Measurements from ENCODE around the gene PLOD2. TPM values are rescaled to one million over a fixed set of nuclear protein-coding genes. Genes with fewer than 3 reads are reported as not detected.

Gene PLOD2
- total RNA-seq, 1 donor from 2014 or later, result 29.2 TPM

GRCh38 chr3:146078031-146078430, 83.0 kb downstream of the PLOD2 start:
- no peak overlapping the region for H3K9ac ChIP-seq
- H3K4me1 ChIP-seq, result no peaks in the 10 kb centered on the region
- no peaks in the 10 kb centered on the region for H3K9me3 ChIP-seq (ENCODE audit: low read depth)
- no peak overlapping the region for H3K4me2 ChIP-seq
- no peaks in the 10 kb centered on the region for H3K79me2 ChIP-seq (ENCODE audit: low read depth)
- no peaks in the 10 kb centered on the region for H3K27me3 Mint-ChIP-seq (ENCODE audit: insufficient read depth, low read depth)
- no peaks in the 10 kb centered on the region for H3K9me3 Mint-ChIP-seq
- DNase-seq (ENCODE audit: low spot score), result no peak
- no peak overlapping the region for H3K4me3 ChIP-seq
- no peak overlapping the region for H2AFZ ChIP-seq (replicated peaks)
- H3K27me3 ChIP-seq, result no peaks in the 10 kb centered on the region
- H3K4me1 Mint-ChIP-seq, result no peaks in the 10 kb centered on the region
- no peaks in the 10 kb centered on the region for H3K36me3 ChIP-seq
- no peaks in the 10 kb centered on the region for H4K20me1 ChIP-seq (ENCODE audit: low read depth)
- no peak overlapping the region for H3K27ac ChIP-seq
- TF ChIP-seq, protein P1, sequence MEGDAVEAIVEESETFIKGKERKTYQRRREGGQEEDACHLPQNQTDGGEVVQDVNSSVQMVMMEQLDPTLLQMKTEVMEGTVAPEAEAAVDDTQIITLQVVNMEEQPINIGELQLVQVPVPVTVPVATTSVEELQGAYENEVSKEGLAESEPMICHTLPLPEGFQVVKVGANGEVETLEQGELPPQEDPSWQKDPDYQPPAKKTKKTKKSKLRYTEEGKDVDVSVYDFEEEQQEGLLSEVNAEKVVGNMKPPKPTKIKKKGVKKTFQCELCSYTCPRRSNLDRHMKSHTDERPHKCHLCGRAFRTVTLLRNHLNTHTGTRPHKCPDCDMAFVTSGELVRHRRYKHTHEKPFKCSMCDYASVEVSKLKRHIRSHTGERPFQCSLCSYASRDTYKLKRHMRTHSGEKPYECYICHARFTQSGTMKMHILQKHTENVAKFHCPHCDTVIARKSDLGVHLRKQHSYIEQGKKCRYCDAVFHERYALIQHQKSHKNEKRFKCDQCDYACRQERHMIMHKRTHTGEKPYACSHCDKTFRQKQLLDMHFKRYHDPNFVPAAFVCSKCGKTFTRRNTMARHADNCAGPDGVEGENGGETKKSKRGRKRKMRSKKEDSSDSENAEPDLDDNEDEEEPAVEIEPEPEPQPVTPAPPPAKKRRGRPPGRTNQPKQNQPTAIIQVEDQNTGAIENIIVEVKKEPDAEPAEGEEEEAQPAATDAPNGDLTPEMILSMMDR (IDR thresholded peaks at IDR 0.05), result no peak
- no peak for TF ChIP-seq EZH2phosphoT487 (IDR thresholded peaks at IDR 0.05)
- no peak for TF ChIP-seq EZH2 (IDR thresholded peaks at IDR 0.05)
- H3K36me3 Mint-ChIP-seq, result peaks cover 4% of the 10 kb centered on the region
- H3F3A ChIP-seq (ENCODE audit: low read depth), result no peaks in the 10 kb centered on the region
- no peak overlapping the region for H3K27ac Mint-ChIP-seq
- H3K4me3 Mint-ChIP-seq, result no peak overlapping the region

- H3K4me1 ChIP-seq, result no peaks in the 10 kb centered on the region
- H3K27ac ChIP-seq, result no peak overlapping the region
- H2AFZ ChIP-seq (replicated peaks), result no peak overlapping the region
- H4K20me1 ChIP-seq (ENCODE audit: low read depth), result no peaks in the 10 kb centered on the region
- no peaks in the 10 kb centered on the region for H3K9me3 Mint-ChIP-seq
- no peak overlapping the region for H3K9ac ChIP-seq
- H3F3A ChIP-seq (ENCODE audit: low read depth), result no peaks in the 10 kb centered on the region
- H3K27ac Mint-ChIP-seq, result no peak overlapping the region
- H3K27me3 ChIP-seq, result no peaks in the 10 kb centered on the region
- H3K36me3 ChIP-seq, result no peaks in the 10 kb centered on the region
- no peaks in the 10 kb centered on the region for H3K9me3 ChIP-seq (ENCODE audit: low read depth)
- TF ChIP-seq, protein P1 (IDR thresholded peaks at IDR 0.05), result no peak
- TF ChIP-seq EZH2phosphoT487 (IDR thresholded peaks at IDR 0.05), result no peak
- TF ChIP-seq EZH2 (IDR thresholded peaks at IDR 0.05), result no peak
- H3K27me3 Mint-ChIP-seq (ENCODE audit: insufficient read depth, low read depth), result no peaks in the 10 kb centered on the region
- no peaks in the 10 kb centered on the region for H3K79me2 ChIP-seq (ENCODE audit: low read depth)
- H3K4me1 Mint-ChIP-seq, result no peaks in the 10 kb centered on the region
- DNase-seq (ENCODE audit: low spot score), result no peak
- no peak overlapping the region for H3K4me3 ChIP-seq
- H3K4me2 ChIP-seq, result no peak overlapping the region
- H3K4me3 Mint-ChIP-seq, result no peak overlapping the region
- H3K36me3 Mint-ChIP-seq, result peaks cover 4% of the 10 kb centered on the region
Measured at GRCh38 chr3:146077181-146077580, 83.8 kb downstream of the PLOD2 start.

- Histone ChIP-seq H3K9ac (no peak overlapping the region), H3K4me3 (no peak overlapping the region), H3K4me1 (no peaks in the 10 kb centered on the region), H3K9me3 (ENCODE audit: low read depth) (no peaks in the 10 kb centered on the region), H3K79me2 (ENCODE audit: low read depth) (no peaks in the 10 kb centered on the region), H3K4me2 (no peak overlapping the region), H3K27ac (no peak overlapping the region), H4K20me1 (ENCODE audit: low read depth) (no peaks in the 10 kb centered on the region), H3F3A (ENCODE audit: low read depth) (no peaks in the 10 kb centered on the region), H3K27me3 (no peaks in the 10 kb centered on the region), H3K36me3 (no peaks in the 10 kb centered on the region), H2AFZ (replicated peaks) (no peak overlapping the region)
- Mint-ChIP-seq H3K36me3 (peaks cover 4% of the 10 kb centered on the region), H3K27me3 (ENCODE audit: insufficient read depth, low read depth) (no peaks in the 10 kb centered on the region), H3K9me3 (no peaks in the 10 kb centered on the region), H3K27ac (no peak overlapping the region), H3K4me1 (no peaks in the 10 kb centered on the region), H3K4me3 (no peak overlapping the region)
- no peak for DNase-seq (ENCODE audit: low spot score)
- TF ChIP-seq, protein P1 (IDR thresholded peaks at IDR 0.05), result no peak
- TF ChIP-seq EZH2 (IDR thresholded peaks at IDR 0.05), result no peak
- TF ChIP-seq EZH2phosphoT487 (IDR thresholded peaks at IDR 0.05), result no peak
Measured at GRCh38 chr3:146072824-146073223, 88.2 kb downstream of the PLOD2 start.
